ENCODE measurements around the gene ARHGAP5. TPM values are rescaled to one million over a fixed set of nuclear protein-coding genes. Genes with fewer than 3 reads are reported as not detected.

ARHGAP5 gene
- total RNA-seq, 1 experiment from 2014 or later: 68.6 TPM

DNA sequence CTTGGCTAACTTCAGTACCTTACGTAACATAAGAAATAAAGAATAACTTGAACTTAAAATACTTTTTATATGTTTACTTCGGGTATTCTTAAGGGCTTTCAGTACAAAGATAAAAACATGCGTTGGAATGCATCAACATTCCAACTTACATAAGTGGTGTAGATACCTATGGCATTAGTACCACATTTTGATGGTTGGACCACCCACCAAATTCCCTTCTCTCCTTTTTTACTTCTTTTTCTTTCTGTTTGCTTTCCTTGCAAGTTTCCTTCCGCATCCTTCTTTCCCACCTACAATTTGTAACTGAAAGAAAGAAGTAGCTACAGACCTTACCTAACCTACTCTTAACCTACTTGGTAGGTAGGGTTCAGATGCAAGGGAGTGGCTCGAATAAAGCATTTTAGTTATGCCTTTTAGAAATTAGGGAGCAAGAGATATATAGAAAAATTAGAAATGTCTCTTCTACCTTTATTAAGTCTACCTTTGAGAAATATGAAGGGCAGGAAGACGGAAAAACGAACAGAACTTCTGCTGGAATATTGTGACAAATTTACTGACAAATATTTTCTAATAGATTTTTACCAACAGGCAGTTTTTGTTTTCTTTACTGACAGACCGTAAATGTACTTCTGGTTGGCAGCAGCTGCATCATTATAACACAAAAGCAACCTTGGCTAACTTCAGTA lies 2.1 kb upstream of the ARHGAP5 start:
- DNase-seq (ENCODE audit: extremely low read depth, low read depth): no peak

GRCh38 chr14:32075672-32076277 lies 1.3 kb upstream of the ARHGAP5 start:
- no peak for DNase-seq (ENCODE audit: extremely low read depth, low read depth)

GRCh38 chr14:32076278-32077080 lies 625 bp upstream of the ARHGAP5 start:
- peak; percentile 96 for DNase-seq (ENCODE audit: extremely low read depth, low read depth)

DNA sequence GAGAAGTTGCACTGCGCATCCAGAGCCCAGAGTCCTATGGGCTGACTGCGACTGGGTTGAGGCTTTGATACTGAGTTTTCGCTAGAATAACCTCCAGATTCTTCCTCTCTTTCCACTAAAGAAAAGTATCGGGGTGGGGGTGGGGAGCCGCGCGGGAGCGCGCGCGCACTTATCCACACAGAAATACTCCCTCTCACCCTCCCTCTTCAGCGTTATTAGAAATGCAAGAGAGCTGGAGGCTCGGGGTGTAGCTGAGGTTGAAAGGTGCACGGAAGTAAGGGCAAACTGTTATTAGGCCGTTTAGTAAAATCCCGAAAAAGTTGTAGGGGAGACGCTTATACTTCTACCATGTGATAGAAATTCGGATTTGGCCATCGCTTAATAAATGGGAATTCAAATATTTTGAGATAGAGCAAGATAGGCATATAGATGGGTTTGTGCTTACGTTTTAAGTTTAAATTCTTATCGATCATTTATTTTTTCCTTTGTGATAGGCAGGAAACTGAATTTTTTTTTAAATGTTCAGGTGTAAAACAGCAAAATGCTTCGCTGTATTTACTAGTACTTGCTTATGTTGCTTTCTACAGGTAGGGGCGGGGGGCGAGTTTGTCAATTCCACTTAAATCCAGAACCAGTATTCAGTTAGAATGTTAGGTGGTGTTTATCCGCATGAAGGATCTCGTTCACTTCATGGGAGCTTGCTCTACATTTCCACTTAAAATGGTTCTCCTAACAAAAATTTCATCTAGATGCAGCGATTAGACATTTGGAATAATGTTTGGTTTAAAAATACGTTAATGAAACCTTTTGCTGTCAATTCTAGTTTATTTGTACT lies 1.1 kb downstream of the ARHGAP5 start:
- no peak for DNase-seq (ENCODE audit: extremely low read depth, low read depth)

- no peak for DNase-seq (ENCODE audit: extremely low read depth, low read depth)
These were observed 1.7 kb downstream of the ARHGAP5 start for GRCh38 chr14:32078858-32079216.

- DNase-seq (ENCODE audit: extremely low read depth, low read depth): no peak
These were observed 2.2 kb downstream of the ARHGAP5 start for GRCh38 chr14:32079264-32079663.

- no peak for DNase-seq (ENCODE audit: extremely low read depth, low read depth)
These were observed 3.0 kb downstream of the ARHGAP5 start for GRCh38 chr14:32080001-32080510.

GRCh38 chr14:32081901-32082300 lies 4.8 kb downstream of the ARHGAP5 start:
- DNase-seq (ENCODE audit: extremely low read depth, low read depth): no peak

DNA sequence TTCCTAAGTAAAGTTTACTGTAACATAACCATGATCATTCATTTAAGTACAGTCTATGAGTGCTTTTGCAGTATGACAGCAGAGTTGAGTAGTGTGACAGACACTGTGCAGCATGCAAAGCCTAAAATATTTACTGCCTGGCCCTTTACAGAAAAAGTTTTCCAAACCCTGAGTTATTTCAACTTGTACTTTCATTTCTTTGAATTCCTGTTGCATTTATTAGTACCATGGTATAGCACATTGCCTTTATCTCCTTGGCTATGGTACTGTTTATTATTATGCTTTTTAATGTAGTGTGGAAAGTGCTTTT lies 6.2 kb downstream of the ARHGAP5 start:
- DNase-seq (ENCODE audit: extremely low read depth, low read depth): no peak

GRCh38 chr14:32083789-32084188 lies 6.7 kb downstream of the ARHGAP5 start:
- DNase-seq (ENCODE audit: extremely low read depth, low read depth): no peak

GRCh38 chr14:32085182-32085844 lies 8.2 kb downstream of the ARHGAP5 start:
- DNase-seq (ENCODE audit: extremely low read depth, low read depth): no peak

DNA sequence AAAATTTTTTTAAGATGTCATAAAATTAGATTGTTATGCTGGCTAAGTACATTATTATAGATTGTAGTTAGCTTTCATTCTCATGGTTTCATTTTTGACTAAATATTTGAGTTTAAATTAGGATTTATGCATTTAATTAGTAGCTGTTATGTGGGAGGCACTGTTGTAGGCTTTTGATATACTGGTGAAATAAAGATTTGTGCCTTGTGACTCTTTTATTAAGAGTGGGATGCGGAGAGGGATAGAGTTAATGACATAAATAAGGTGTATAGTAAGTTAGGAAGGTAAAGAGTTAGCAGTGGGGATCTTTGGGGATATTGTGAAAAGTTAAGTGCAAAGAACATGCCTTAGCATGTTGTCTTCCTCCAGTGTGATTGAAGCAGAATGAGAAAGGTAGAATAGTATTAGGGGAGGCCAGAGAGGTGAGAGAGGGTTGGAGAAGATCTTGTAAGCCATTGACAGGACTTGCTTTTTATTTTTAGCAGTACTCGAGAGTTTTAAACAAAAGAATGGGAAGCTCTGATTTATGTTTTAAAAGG lies 8.8 kb downstream of the ARHGAP5 start:
- no peak for DNase-seq (ENCODE audit: extremely low read depth, low read depth)

- no peak for DNase-seq (ENCODE audit: extremely low read depth, low read depth)
These were observed 10.2 kb downstream of the ARHGAP5 start for GRCh38 chr14:32087173-32087861.

- DNase-seq (ENCODE audit: extremely low read depth, low read depth): no peak
These were observed 10.8 kb downstream of the ARHGAP5 start for GRCh38 chr14:32087907-32088306.

DNA sequence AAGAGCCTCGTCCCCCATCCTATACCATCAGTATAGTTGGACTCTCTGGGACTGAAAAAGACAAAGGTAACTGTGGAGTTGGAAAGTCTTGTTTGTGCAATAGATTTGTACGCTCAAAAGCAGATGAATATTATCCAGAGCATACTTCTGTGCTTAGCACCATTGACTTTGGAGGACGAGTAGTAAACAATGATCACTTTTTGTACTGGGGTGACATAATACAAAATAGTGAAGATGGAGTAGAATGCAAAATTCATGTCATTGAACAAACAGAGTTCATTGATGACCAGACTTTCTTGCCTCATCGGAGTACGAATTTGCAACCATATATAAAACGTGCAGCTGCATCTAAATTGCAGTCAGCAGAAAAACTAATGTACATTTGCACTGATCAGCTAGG lies 13.6 kb downstream of the ARHGAP5 start:
- no peak for DNase-seq (ENCODE audit: extremely low read depth, low read depth)

DNA sequence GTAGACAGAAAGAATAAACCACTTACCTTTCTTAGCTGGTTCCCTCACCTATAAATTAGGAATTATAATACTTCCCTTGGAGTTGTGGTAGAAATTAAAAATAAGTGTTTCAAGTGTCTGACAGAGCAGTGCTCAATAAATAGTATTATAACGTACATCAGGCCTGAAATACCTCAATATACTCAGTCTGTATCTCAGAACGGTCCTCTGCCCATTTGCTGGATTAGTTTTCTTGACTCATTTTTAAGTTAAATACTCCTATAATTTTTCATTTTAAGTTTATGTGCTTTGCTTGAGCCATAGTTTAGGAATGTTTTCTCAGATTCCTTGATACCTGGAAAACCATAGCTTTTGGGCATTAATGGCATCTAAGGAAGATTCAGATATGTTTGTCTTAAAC lies 22.4 kb downstream of the ARHGAP5 start:
- no peak for DNase-seq (ENCODE audit: extremely low read depth, low read depth)

DNA sequence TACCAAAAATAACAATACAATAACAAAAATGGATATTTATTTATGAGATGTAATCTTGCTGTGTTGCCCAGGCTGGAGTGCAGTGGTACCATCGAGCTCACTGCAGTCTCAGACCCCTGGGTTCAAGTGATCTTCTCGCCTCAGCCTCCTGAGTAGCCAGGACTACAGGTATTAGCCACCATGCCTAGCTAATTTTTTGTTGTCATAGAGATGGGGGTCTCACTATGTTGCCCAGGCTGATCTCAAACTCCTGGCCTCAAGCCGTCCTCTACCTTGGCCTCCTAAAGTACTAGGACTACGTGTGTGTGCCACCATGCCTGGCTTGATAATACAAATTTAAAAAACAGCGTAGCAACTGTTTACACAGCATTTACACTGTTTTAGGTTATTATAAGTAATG lies 23.1 kb downstream of the ARHGAP5 start:
- no peak for DNase-seq (ENCODE audit: extremely low read depth, low read depth)

DNA sequence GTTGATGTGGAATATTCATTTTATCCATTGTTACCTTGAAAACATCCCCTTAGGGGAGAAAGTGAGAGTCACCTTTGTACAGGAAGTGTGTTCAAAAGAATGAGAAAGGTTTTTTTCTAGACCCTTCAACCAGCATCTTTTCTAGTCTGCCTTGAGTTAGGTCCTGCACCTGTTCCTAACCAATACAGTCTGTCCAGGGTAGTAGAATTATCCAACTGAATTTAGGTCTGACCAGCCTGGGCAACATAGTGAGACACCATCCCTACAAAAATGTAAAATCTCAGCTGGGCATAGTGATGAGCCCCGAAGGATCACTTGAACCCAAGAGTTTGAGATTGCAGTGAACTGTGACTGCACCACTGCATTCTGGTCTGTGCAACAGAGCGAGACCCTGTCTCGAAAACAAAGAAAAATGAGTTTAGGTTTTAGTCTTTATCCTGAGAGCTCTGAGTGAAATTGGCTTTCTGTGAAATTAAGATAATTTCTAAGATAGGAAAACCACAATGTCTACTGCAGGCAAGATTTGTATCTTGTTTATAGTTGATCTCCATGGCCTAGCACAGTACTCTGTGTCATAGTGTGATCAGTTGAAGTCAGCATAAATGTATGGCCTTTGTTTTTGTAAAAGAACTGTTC lies 25.2 kb downstream of the ARHGAP5 start:
- no peak for DNase-seq (ENCODE audit: extremely low read depth, low read depth)

- DNase-seq (ENCODE audit: extremely low read depth, low read depth): no peak
These were observed 25.9 kb downstream of the ARHGAP5 start for GRCh38 chr14:32102968-32103367.
